Fibroblast of lung (primary cell): ENCODE data around the gene C13orf42. TPM values are rescaled to one million over a fixed set of nuclear protein-coding genes. Genes with fewer than 3 reads are reported as not detected.

ENCODE experiments used
- DNase-seq, 2 donors: peaks; one replicate each; pipeline versions ENCODE4 v3.0.0 to v3.0.0-alpha.2; 2010; ENCODE audit warnings: low read depth in 2 of 2
- H2AFZ ChIP-seq: 2 replicates; pipeline ENCODE4 v1.5.1; 2012; ENCODE audit warnings: low read length, control low read depth, inconsistent platforms
- H3K27ac ChIP-seq: 2 replicates; pipeline ENCODE4 v1.5.1; 2011; ENCODE audit warnings: low read length, control low read depth; ENCODE audit not compliant: insufficient read depth
- H3K27me3 ChIP-seq: 2 replicates; pipeline ENCODE4 v1.5.1; 2011; ENCODE audit warnings: mild to moderate bottlenecking, low read length; ENCODE audit not compliant: control insufficient read depth, insufficient read depth
- H3K36me3 ChIP-seq: 2 replicates; pipeline ENCODE4 v1.5.1; 2011; ENCODE audit warnings: low read length; ENCODE audit not compliant: control insufficient read depth, insufficient read depth
- H3K4me1 ChIP-seq: 2 replicates; pipeline ENCODE4 v1.5.1; 2011; ENCODE audit warnings: low read length; ENCODE audit not compliant: control insufficient read depth, insufficient read depth; ENCODE audit errors: extremely low read depth
- H3K4me2 ChIP-seq: 2 replicates; pipeline ENCODE4 v1.5.1; 2011; ENCODE audit warnings: low read length, control low read depth; ENCODE audit not compliant: insufficient read depth; ENCODE audit errors: extremely low read depth
- H3K4me3 ChIP-seq, 4 experiments: fragments of 200-600 bp in 1 of 4; sonication (generic) in 1 of 4; replicated peaks in 1 of 4; 2 replicates each; pipeline ENCODE4 v1.5.1; 2011 to 2016; ENCODE audit warnings: low read length in 4 of 4, low read depth in 3 of 4, mild to moderate bottlenecking in 3 of 4, control low read depth in 2 of 4, inconsistent platforms in 1 of 4, mixed read lengths in 1 of 4; ENCODE audit not compliant: insufficient read depth in 1 of 4; ENCODE audit errors: control extremely low read depth in 1 of 4
- H3K79me2 ChIP-seq: 2 replicates; pipeline ENCODE4 v1.5.1; 2012; ENCODE audit warnings: mild to moderate bottlenecking, low read length, inconsistent platforms; ENCODE audit not compliant: control insufficient read depth, insufficient read depth
- H3K9ac ChIP-seq: 2 replicates; pipeline ENCODE4 v1.5.1; 2011; ENCODE audit warnings: mild to moderate bottlenecking, low read length, control low read depth; ENCODE audit not compliant: insufficient read depth
- H3K9me3 ChIP-seq: 2 replicates; pipeline ENCODE4 v1.5.1; 2012; ENCODE audit warnings: low read depth, low read length; ENCODE audit not compliant: control insufficient read depth, insufficient read depth
- H4K20me1 ChIP-seq: 2 replicates; pipeline ENCODE4 v1.5.1; 2011; ENCODE audit warnings: low read length; ENCODE audit not compliant: control insufficient read depth, insufficient read depth; ENCODE audit errors: extremely low read depth
- EZH2 ChIP-seq: IDR thresholded peaks from 2 replicates; pipeline ENCODE4 v1.5.1; 2012; ENCODE audit warnings: low read length, control low read depth, mild to moderate bottlenecking; ENCODE audit errors: missing control alignments
- polyA plus RNA-seq, 2 donors: library from polyadenylated mRNA; depleted of rRNA in 1 of 2; stranded (reverse) in 1 of 2; unstranded in 1 of 2; fragments of >200 nt; gene quantifications; 2 replicates each; pipeline ENCODE4 v1.2.1, GENCODE V29; 2011 to 2012; ENCODE audit warnings: missing spikeins in 1 of 2
- total RNA-seq: library from RNA; depleted of rRNA; stranded (reverse); fragments of >200 nt; gene quantifications from 2 replicates; pipeline ENCODE4 v1.2.1, GENCODE V29; 2014
- TF ChIP-seq, protein P1 (sequence below), 2 donors: IDR thresholded peaks in 1 of 2; conservative IDR thresholded peaks in 1 of 2; 1 replicate in 1 of 2; 2 replicates in 1 of 2; pipeline ENCODE4 v1.5.1; 2011 to 2012; ENCODE audit warnings: low read length in 2 of 2, control low read depth in 1 of 2, inconsistent platforms in 1 of 2, low read depth in 1 of 2, mild to moderate bottlenecking in 1 of 2

Gene C13orf42
- total and polyA plus RNA-seq, 2 donors (not counting 1 experiment from before 2014, with no cell fraction given), result not detected

DNA sequence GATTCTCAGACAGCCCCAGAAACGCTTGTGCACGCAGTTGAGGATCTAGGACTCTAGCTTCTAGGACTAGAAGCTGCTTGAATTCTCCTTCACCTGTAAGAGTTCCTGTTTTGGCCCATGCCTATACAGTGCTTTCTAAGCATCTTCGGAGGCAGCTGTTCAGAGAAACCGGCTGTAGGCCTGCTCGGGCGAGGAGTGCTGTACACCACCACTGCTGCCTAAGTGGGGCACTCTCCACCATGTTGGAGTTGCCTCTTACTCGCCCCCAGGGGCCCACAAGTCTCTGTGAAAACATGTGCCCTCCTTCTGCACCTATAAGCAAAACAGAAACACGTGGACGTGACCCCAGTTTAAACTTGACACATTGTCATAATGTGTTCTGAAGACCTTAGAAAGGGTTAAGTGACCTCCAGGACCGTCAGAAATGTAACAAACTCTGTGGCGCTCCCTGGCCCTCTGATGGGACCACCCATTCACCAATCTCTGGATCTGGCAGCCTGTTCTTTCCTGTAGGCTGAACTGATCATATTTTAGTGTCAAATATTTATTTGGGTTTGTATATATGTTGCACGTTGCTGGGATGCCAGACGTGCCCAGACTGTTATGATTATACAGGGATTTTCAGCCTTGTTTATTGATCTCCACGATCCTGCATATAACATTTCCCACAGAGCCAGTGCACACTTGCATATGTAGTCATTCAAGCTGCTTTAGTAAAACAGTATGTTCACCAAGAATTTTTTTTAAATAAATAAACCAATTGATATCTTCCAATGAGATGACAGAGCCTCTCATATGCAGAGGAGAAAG, 60.8 kb downstream of the C13orf42 start:
- H3K79me2 ChIP-seq, result no peaks in the 10 kb centered on the region
- H3K4me3 ChIP-seq, result no peak overlapping the region
- DNase-seq, result no peak
- no peaks in the 10 kb centered on the region for H3K9me3 ChIP-seq
- peaks cover 10% of the 10 kb centered on the region for H3K27me3 ChIP-seq
- TF ChIP-seq EZH2, result no peak
- TF ChIP-seq, protein P1, sequence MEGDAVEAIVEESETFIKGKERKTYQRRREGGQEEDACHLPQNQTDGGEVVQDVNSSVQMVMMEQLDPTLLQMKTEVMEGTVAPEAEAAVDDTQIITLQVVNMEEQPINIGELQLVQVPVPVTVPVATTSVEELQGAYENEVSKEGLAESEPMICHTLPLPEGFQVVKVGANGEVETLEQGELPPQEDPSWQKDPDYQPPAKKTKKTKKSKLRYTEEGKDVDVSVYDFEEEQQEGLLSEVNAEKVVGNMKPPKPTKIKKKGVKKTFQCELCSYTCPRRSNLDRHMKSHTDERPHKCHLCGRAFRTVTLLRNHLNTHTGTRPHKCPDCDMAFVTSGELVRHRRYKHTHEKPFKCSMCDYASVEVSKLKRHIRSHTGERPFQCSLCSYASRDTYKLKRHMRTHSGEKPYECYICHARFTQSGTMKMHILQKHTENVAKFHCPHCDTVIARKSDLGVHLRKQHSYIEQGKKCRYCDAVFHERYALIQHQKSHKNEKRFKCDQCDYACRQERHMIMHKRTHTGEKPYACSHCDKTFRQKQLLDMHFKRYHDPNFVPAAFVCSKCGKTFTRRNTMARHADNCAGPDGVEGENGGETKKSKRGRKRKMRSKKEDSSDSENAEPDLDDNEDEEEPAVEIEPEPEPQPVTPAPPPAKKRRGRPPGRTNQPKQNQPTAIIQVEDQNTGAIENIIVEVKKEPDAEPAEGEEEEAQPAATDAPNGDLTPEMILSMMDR (conservative IDR thresholded peaks at IDR 0.05 in 1 of 2, IDR thresholded peaks at IDR 0.05 in 1 of 2; ENCODE audit: low read depth in 1 of 2, low read length in 2 of 2), result no peak
- no peaks in the 10 kb centered on the region for H3K4me1 ChIP-seq
- H3K9ac ChIP-seq, result no peak overlapping the region
- H2AFZ ChIP-seq, result no peak overlapping the region
- no peaks in the 10 kb centered on the region for H3K36me3 ChIP-seq
- H3K4me2 ChIP-seq, result no peak overlapping the region
- no peaks in the 10 kb centered on the region for H4K20me1 ChIP-seq
- no peak overlapping the region for H3K27ac ChIP-seq

DNA sequence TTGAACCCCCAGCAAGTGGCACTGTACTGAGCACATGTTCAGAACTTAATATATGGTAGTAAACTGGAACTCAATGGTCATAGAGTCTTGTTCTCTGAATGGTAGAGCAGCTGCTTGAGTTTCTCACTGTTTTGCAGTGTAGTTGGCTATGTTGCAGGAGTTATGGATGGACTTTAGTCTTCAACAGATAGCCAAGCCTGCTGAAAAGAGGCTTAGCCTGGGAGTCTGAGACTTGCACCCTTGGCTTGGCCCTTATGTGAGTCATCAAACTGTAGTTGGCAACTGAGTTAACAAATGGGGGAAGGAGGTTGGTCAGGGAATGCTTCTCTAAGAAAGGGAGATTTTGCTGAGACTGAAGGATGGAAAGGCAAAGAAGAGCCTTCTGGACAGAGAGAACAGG, 62.5 kb downstream of the C13orf42 start:
- no peak overlapping the region for H3K27ac ChIP-seq
- H3K4me3 ChIP-seq, result no peak overlapping the region
- no peaks in the 10 kb centered on the region for H3K79me2 ChIP-seq
- H3K4me1 ChIP-seq, result no peaks in the 10 kb centered on the region
- no peak overlapping the region for H2AFZ ChIP-seq
- no peak for DNase-seq
- no peak overlapping the region for H3K4me2 ChIP-seq
- H4K20me1 ChIP-seq, result no peaks in the 10 kb centered on the region
- H3K36me3 ChIP-seq, result no peaks in the 10 kb centered on the region
- TF ChIP-seq EZH2, result no peak
- TF ChIP-seq, protein P1 (conservative IDR thresholded peaks at IDR 0.05 in 1 of 2, IDR thresholded peaks at IDR 0.05 in 1 of 2; ENCODE audit: low read depth in 1 of 2, low read length in 2 of 2), result no peak
- no peak overlapping the region for H3K9ac ChIP-seq
- peaks cover 12% of the 10 kb centered on the region for H3K27me3 ChIP-seq
- no peaks in the 10 kb centered on the region for H3K9me3 ChIP-seq

DNA sequence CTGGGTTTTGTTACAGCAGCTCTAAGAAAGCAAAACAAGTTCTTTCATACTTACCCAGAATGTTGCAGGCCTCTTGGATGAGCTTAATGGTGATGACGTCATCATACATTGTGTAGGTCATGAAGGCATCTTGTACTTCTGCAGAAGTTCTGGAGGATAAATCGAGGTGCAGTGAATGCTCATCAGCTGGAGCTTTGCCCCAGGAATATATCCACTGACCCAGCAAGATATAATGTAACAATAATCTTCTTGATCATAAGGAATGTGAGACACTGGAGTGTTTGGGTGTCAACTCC, 63.0 kb downstream of the C13orf42 start:
- no peaks in the 10 kb centered on the region for H3K9me3 ChIP-seq
- peaks cover 12% of the 10 kb centered on the region for H3K27me3 ChIP-seq
- no peak for TF ChIP-seq EZH2
- TF ChIP-seq, protein P1 (conservative IDR thresholded peaks at IDR 0.05 in 1 of 2, IDR thresholded peaks at IDR 0.05 in 1 of 2; ENCODE audit: low read depth in 1 of 2, low read length in 2 of 2), result no peak
- no peak overlapping the region for H3K4me3 ChIP-seq
- no peaks in the 10 kb centered on the region for H4K20me1 ChIP-seq
- no peak overlapping the region for H3K4me2 ChIP-seq
- H3K79me2 ChIP-seq, result no peaks in the 10 kb centered on the region
- H2AFZ ChIP-seq, result no peak overlapping the region
- DNase-seq, result no peak
- H3K4me1 ChIP-seq, result no peaks in the 10 kb centered on the region
- no peak overlapping the region for H3K9ac ChIP-seq
- no peaks in the 10 kb centered on the region for H3K36me3 ChIP-seq
- H3K27ac ChIP-seq, result no peak overlapping the region
